Measurements from ENCODE around the gene SRBD1.
A peak's percentile ranks its signal among the peaks of the same experiment; 100 is the strongest.

Gene SRBD1

GRCh38 chr2:45415534-45416123, 195.4 kb downstream of the SRBD1 start:
- DNase-seq (ENCODE audit: low spot score in 2 of 2) = no peak
- peaks cover 19% of the 10 kb centered on the region for H3K4me1 ChIP-seq
- H3K36me3 ChIP-seq (replicated peaks) = no peaks in the 10 kb centered on the region
- no peaks in the 10 kb centered on the region for H3K9me3 ChIP-seq
- H3K27me3 ChIP-seq (ENCODE audit: low read depth) = no peaks in the 10 kb centered on the region
- in situ Hi-C loops (cut with MboI; ENCODE audit: low sequenced_read_pairs) = no loop called here
- H3K4me3 ChIP-seq = no peak overlapping the region

- DNase-seq (ENCODE audit: low spot score in 2 of 2) = peak; percentile 49 to 82
- H3K9me3 ChIP-seq = no peaks in the 10 kb centered on the region
- H3K4me3 ChIP-seq = no peak overlapping the region
- H3K36me3 ChIP-seq (replicated peaks) = no peaks in the 10 kb centered on the region
- H3K27me3 ChIP-seq (ENCODE audit: low read depth) = no peaks in the 10 kb centered on the region
- in situ Hi-C loops (cut with MboI; ENCODE audit: low sequenced_read_pairs) = no loop called here
- H3K4me1 ChIP-seq = peaks cover 19% of the 10 kb centered on the region
Observed at GRCh38 chr2:45412754-45413379, 198.2 kb downstream of the SRBD1 start.

DNA sequence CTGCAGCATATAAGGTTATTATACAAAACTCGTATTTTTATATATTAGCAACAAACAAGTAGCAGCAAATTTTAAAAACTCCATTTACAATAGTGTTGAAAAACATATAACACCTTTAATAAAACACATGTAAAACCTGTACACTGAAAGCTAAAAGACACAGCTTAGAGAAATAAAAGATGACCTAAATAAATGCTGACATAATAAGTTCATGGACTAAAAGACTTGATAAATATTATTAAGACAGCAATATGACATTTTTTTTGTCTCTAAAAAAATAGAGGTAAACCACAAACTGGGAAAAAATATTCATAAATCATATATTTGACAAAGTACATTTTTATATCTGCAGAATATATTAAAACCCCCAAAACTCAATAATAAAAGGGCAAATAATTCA, 201.4 kb downstream of the SRBD1 start:
- Histone ChIP-seq H3K4me1 (peaks cover 39% of the 10 kb centered on the region), H3K36me3 (replicated peaks) (no peaks in the 10 kb centered on the region), H3K9me3 (no peaks in the 10 kb centered on the region), H3K4me3 (no peak overlapping the region), H3K27me3 (ENCODE audit: low read depth) (no peaks in the 10 kb centered on the region)
- DNase-seq (ENCODE audit: low spot score in 2 of 2) = no peak
- in situ Hi-C loops (cut with MboI; ENCODE audit: low sequenced_read_pairs) = no loop called here

GRCh38 chr2:45406621-45407020, 204.4 kb downstream of the SRBD1 start:
- DNase-seq (ENCODE audit: low spot score in 2 of 2) = no peak
- H3K9me3 ChIP-seq = no peaks in the 10 kb centered on the region
- no peaks in the 10 kb centered on the region for H3K27me3 ChIP-seq (ENCODE audit: low read depth)
- H3K4me3 ChIP-seq = no peak overlapping the region
- in situ Hi-C loops (cut with MboI; ENCODE audit: low sequenced_read_pairs) = no loop called here
- H3K4me1 ChIP-seq = peaks cover 24% of the 10 kb centered on the region
- H3K36me3 ChIP-seq (replicated peaks) = no peaks in the 10 kb centered on the region

DNA sequence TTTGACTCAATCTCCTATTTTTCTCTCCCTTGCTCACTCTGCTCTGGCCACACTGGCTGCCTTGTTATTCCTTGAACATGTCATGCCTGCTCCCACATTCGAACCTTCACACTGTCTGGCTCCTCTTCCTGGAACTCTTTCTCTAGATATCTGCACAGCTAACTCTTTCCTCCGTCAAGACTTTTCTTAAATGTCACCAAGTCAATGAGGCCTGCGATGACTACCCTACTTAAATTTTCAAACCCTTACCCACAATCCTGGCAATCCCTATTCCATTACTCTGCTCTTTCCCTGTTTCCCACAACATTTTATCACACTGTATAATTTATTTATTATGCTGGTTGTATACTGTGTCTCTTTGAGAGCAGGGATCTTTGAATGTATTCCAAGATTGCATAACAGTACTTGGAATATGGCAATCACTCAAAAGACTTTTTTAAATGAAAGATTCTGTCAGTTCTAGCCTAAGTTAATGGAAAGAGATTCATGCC, 206.2 kb downstream of the SRBD1 start:
- Histone ChIP-seq H3K27me3 (ENCODE audit: low read depth) (no peaks in the 10 kb centered on the region), H3K9me3 (no peaks in the 10 kb centered on the region), H3K36me3 (replicated peaks) (no peaks in the 10 kb centered on the region), H3K4me3 (no peak overlapping the region), H3K4me1 (peaks cover 24% of the 10 kb centered on the region)
- in situ Hi-C loops (cut with MboI; ENCODE audit: low sequenced_read_pairs) = no loop called here
- DNase-seq (ENCODE audit: low spot score in 2 of 2) = no peak

- no peak for DNase-seq (ENCODE audit: low spot score in 2 of 2)
- Histone ChIP-seq H3K27me3 (ENCODE audit: low read depth) (no peaks in the 10 kb centered on the region), H3K4me1 (peaks cover 24% of the 10 kb centered on the region), H3K4me3 (no peak overlapping the region), H3K9me3 (no peaks in the 10 kb centered on the region), H3K36me3 (replicated peaks) (no peaks in the 10 kb centered on the region)
- in situ Hi-C loops (cut with MboI; ENCODE audit: low sequenced_read_pairs) = no loop called here
Observed at GRCh38 chr2:45403036-45403435, 208.0 kb downstream of the SRBD1 start.

DNA sequence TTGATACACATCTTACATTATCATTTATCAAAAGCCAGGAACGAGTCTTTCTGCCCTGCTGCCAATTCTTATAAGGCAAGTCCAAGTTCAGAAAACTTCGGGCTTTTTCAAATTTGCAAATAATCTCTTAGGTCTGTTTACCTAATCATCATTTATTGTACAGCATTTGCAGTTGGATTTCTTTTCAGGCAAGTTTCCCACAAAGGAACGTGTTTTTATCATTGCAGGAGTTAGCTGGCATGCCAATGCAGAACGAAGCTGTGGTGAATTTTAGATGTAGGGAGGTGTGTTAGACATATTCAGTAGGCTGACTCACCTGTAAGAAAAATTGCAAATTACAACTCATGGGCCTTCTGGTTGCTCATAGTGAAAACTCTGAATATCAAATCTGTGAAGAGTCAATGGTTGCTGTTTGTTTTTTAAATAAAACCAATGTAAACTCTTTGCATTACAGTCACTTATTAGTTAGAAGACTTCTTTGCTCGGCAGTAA, 209.6 kb downstream of the SRBD1 start:
- Histone ChIP-seq H3K4me3 (no peak overlapping the region), H3K4me1 (peaks cover 15% of the 10 kb centered on the region), H3K36me3 (replicated peaks) (no peaks in the 10 kb centered on the region), H3K9me3 (no peaks in the 10 kb centered on the region), H3K27me3 (ENCODE audit: low read depth) (no peaks in the 10 kb centered on the region)
- no peak for DNase-seq (ENCODE audit: low spot score in 2 of 2)
- in situ Hi-C loops (cut with MboI; ENCODE audit: low sequenced_read_pairs) = no loop called here

DNA sequence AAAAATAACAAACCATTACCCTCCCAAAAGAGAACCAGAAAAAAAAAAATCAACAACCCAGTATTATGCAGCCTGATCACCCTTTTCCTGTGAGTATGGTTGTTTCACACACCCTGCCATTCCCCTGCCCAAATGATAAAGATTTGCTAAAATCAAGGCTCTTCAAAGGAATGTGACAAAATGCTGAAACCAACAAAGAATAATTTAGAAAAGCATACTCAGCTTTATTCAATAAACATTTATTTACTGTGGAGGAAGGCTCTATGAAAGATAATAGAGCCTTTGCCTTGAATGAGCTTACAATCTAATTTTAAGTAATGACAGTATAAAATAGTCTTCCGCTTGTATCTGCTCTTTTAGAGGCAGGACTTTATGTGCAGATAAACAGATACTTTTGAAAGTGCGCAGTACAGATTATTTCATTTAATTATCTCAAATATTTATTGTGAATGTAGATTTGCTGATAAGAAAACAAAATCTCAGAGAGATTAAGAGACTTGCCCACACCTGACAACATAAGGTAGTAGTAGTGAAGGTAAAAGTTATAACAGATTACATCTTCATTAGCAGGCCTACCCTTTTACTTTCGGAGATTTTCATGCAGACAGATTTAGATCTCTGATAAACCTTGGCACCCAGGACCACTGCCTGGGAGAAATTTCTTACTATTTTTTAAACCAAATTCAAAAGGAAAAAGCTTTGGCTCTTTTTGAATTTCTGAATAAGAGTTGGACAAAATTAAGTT, 211.9 kb downstream of the SRBD1 start:
- no peaks in the 10 kb centered on the region for H3K27me3 ChIP-seq (ENCODE audit: low read depth)
- no peaks in the 10 kb centered on the region for H3K36me3 ChIP-seq (replicated peaks)
- DNase-seq (ENCODE audit: low spot score in 2 of 2) = no peak
- in situ Hi-C loops (cut with MboI; ENCODE audit: low sequenced_read_pairs) = no loop called here
- H3K9me3 ChIP-seq = no peaks in the 10 kb centered on the region
- H3K4me1 ChIP-seq = no peaks in the 10 kb centered on the region; the same call in 1 of the 2 replicates
- no peak overlapping the region for H3K4me3 ChIP-seq

GRCh38 chr2:45397292-45397691, 213.8 kb downstream of the SRBD1 start:
- in situ Hi-C loops (cut with MboI; ENCODE audit: low sequenced_read_pairs) = no loop called here
- no peaks in the 10 kb centered on the region for H3K36me3 ChIP-seq (replicated peaks)
- no peaks in the 10 kb centered on the region for H3K9me3 ChIP-seq
- H3K4me3 ChIP-seq = no peak overlapping the region
- no peaks in the 10 kb centered on the region for H3K27me3 ChIP-seq (ENCODE audit: low read depth)
- H3K4me1 ChIP-seq = no peaks in the 10 kb centered on the region; the same call in 1 of the 2 replicates
- DNase-seq (ENCODE audit: low spot score in 2 of 2) = no peak

DNA sequence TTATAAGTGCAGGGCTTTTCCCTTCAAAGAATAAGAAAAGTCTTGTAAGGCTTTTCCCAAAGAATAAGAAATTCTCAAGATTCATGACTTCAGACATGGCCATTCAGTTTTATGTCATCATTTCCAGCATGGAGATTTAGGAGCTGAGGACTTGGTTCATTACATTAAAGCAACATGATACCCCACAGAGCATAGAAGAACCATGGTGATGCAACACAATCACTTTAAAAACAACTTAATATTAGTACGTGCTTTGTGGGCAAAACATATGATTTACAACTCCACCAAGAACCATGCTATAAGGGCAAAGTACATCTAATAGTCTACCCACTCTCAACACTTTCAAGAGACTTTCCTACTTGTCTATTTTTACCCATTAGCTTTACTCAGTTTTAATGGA, 214.4 kb downstream of the SRBD1 start:
- H3K4me1 ChIP-seq = no peaks in the 10 kb centered on the region; the same call in 1 of the 2 replicates
- H3K4me3 ChIP-seq = no peak overlapping the region
- H3K9me3 ChIP-seq = no peaks in the 10 kb centered on the region
- H3K36me3 ChIP-seq (replicated peaks) = no peaks in the 10 kb centered on the region
- no peak for DNase-seq (ENCODE audit: low spot score in 2 of 2)
- in situ Hi-C loops (cut with MboI; ENCODE audit: low sequenced_read_pairs) = no loop called here
- H3K27me3 ChIP-seq (ENCODE audit: low read depth) = no peaks in the 10 kb centered on the region

DNA sequence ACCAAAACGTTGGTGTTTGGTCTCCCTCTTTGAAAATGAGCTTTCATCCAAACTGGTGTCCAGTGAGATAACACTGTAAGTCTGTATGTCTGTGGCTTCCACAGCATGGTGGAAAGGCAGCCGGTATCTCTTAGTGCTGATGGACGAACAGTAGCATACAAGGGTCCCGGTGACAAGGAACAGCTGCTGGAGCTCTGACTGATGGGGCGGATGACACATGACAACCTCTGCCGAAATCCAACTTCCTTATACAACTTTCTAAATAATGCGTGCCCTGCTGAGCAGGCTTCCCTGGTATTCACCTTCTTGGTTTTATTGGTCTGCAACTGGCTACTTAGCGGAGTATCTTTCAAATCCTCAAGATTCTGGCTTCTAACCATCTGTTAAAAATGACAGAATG, 216.2 kb downstream of the SRBD1 start:
- peaks cover 8% of the 10 kb centered on the region for H3K4me1 ChIP-seq
- no peaks in the 10 kb centered on the region for H3K9me3 ChIP-seq
- no peak overlapping the region for H3K4me3 ChIP-seq
- no peak for DNase-seq (ENCODE audit: low spot score in 2 of 2)
- no peaks in the 10 kb centered on the region for H3K27me3 ChIP-seq (ENCODE audit: low read depth)
- in situ Hi-C loops (cut with MboI; ENCODE audit: low sequenced_read_pairs) = no loop called here
- no peaks in the 10 kb centered on the region for H3K36me3 ChIP-seq (replicated peaks)

GRCh38 chr2:45394216-45394615, 216.9 kb downstream of the SRBD1 start:
- no peaks in the 10 kb centered on the region for H3K36me3 ChIP-seq (replicated peaks)
- H3K27me3 ChIP-seq (ENCODE audit: low read depth) = no peaks in the 10 kb centered on the region

DNA sequence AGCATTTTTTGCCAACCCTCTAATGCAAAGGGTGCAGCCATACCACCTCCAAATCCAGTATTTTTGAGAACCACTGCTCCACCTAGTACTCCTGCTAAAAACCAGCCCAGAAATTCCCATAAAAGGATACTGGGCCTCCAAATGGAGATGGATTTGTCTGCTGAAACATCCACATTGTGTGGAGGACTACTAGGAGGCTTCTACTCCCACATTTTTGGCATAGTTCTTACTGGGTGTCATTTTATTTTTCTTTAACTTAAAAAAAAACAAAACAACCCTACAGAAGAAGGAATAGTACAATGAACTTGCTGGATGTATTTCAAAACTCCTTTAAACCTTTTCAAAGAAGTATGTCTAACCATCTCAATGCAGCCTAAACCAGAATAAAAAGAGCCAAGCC, 219.2 kb downstream of the SRBD1 start:
- in situ Hi-C loops (cut with MboI; ENCODE audit: low sequenced_read_pairs) = no loop called here
- peaks cover 22% of the 10 kb centered on the region for H3K4me1 ChIP-seq
- H3K9me3 ChIP-seq = no peaks in the 10 kb centered on the region
- no peaks in the 10 kb centered on the region for H3K36me3 ChIP-seq (replicated peaks)
- DNase-seq (ENCODE audit: low spot score in 2 of 2) = no peak
- H3K4me3 ChIP-seq = no peak overlapping the region
- H3K27me3 ChIP-seq (ENCODE audit: low read depth) = no peaks in the 10 kb centered on the region

More at GRCh38 chr2:45394216-45394615, 216.9 kb downstream of the SRBD1 start:
- Histone ChIP-seq H3K4me3 (no peak overlapping the region), H3K9me3 (no peaks in the 10 kb centered on the region), H3K4me1 (peaks cover 12% of the 10 kb centered on the region)
- no peak for DNase-seq (ENCODE audit: low spot score in 2 of 2)
- in situ Hi-C loops (cut with MboI; ENCODE audit: low sequenced_read_pairs) = no loop called here

DNA sequence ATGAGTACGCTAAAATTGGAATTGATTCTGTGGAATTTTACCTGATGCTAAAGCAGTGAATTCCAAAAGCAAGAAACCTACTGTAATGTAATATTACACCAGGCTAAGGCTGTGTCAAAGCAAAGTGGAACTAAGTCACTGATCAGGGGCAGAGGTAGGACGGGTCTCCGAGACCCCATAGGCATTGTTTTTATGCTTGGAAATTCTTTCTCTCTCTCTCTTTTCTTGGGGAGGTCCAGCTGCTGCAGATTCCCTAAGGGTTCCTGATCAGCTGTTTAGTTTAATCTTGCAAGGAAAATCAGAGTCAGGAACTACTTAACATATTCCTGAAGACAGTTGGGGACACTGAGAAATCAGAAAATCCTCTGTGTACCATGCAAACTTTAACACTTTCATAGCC, 220.2 kb downstream of the SRBD1 start:
- DNase-seq (ENCODE audit: low spot score in 2 of 2) = no peak
- Histone ChIP-seq H3K27me3 (ENCODE audit: low read depth) (no peaks in the 10 kb centered on the region), H3K4me3 (no peak overlapping the region), H3K36me3 (replicated peaks) (no peaks in the 10 kb centered on the region), H3K4me1 (peaks cover 22% of the 10 kb centered on the region), H3K9me3 (no peaks in the 10 kb centered on the region)
- in situ Hi-C loops (cut with MboI; ENCODE audit: low sequenced_read_pairs) = no loop called here
